WI38 (cell line): ENCODE data around the gene GGNBP2.

Experiments
- H3K4me3 ChIP-seq: 2 replicates; pipeline ENCODE4 v1.5.1; 2011; ENCODE audit warnings: low read depth, mild to moderate bottlenecking, control low read depth, low read length
- TF ChIP-seq, protein P1 (sequence below): IDR thresholded peaks from 2 replicates; pipeline ENCODE4 v1.5.1; 2012; ENCODE audit warnings: low read depth, mild to moderate bottlenecking, control low read depth, low read length

GGNBP2 gene

DNA sequence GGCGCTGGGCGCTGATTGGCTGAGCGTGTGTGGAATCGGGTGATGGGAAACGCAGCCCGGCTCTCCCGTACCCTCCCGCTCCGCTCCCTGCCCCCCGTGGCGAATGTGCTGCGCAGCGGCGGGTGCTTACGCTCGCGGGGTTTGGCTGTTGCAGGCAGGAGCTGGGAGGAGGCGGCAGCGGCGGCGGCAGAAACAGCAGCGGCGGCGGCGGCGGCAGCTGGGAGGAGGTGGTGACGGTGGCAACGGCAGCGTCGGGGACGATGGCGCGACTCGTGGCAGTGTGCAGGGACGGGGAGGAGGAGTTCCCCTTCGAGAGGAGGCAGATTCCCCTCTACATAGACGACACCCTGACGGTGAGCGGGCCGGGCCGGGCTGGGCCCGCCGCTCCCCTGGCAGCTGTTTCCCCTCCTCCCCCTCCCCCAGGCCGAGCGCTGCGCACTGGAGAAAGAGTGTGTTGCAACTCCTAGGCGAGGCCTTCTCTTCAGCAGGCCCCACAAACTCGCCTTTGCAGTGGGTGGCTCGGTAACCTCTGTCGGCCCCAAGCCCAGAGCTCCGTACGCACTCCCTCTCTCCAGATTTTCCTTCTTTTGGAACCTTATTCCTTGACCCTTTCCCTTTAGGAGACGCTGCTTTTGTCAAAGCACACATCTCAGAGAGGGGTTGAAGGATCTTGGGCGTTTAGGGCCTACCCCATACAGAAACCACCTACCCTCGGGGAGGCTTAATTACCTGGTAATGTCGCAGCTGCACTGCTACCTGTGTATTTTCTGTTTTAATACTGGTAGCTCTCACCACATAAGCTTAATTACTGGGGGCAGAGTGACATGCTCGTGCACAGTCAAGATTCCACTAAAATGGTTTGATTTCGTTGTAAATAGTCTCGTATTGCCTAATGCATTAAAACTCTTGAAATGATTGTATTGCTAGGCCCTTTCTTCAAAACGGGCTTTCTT lies 1.0 kb downstream of the GGNBP2 start:
- peak overlapping the region; percentile 83 for H3K4me3 ChIP-seq
- TF ChIP-seq, protein P1, sequence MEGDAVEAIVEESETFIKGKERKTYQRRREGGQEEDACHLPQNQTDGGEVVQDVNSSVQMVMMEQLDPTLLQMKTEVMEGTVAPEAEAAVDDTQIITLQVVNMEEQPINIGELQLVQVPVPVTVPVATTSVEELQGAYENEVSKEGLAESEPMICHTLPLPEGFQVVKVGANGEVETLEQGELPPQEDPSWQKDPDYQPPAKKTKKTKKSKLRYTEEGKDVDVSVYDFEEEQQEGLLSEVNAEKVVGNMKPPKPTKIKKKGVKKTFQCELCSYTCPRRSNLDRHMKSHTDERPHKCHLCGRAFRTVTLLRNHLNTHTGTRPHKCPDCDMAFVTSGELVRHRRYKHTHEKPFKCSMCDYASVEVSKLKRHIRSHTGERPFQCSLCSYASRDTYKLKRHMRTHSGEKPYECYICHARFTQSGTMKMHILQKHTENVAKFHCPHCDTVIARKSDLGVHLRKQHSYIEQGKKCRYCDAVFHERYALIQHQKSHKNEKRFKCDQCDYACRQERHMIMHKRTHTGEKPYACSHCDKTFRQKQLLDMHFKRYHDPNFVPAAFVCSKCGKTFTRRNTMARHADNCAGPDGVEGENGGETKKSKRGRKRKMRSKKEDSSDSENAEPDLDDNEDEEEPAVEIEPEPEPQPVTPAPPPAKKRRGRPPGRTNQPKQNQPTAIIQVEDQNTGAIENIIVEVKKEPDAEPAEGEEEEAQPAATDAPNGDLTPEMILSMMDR = no peak

DNA sequence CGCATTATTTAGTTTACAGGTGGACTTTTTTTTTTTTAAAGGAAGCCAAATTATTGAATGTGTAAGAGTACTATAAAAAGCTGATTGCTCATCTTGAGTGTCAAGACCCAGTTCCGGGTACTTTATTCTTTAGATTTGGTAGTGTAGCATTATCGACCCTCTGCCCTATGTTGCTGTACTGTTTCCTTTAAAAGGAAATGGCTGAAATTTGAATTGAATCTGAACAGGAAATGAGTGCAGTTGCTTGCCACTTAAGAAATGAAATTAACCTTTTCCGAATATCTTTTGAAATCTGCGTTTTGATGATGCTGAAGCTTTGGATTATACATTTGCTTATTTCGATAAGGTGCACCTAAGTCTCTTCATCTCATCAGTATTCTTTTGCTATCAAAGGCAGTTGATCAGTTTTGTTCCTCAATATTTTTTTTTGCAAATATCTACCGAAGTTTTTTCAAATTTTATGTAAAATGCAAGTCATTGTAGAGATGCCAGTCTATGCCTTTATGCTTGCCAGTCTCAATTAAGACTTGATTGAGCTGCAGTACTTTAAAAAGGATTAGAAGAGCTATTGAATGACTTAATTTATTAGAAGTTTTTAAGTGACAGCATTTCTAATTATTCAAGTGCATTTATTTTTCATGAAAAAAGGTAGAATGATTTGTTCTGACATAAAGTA lies 1.8 kb downstream of the GGNBP2 start:
- TF ChIP-seq, protein P1 = no peak
- H3K4me3 ChIP-seq = peak overlapping the region; percentile 83

DNA sequence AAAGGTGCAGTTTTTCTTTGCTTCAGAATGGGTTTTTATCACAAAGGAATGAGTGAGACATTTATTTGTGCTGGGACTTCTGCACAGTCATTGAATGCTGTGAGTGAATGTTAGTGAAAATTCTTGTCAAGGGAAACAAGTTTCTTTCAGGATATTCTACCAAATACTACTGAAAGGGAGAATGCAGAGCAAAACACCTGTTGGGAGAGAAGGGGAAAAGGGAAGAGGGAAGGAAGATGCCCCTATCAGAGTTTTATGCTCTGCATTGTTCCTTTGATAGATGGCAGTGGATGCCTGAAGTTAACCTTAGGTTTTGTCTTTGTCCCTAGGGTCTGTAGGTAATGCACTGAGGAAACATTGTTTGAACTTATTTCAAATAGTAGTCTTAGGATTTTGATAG lies 3.1 kb downstream of the GGNBP2 start:
- TF ChIP-seq, protein P1 = no peak
- H3K4me3 ChIP-seq = peak overlapping the region; percentile 83

DNA sequence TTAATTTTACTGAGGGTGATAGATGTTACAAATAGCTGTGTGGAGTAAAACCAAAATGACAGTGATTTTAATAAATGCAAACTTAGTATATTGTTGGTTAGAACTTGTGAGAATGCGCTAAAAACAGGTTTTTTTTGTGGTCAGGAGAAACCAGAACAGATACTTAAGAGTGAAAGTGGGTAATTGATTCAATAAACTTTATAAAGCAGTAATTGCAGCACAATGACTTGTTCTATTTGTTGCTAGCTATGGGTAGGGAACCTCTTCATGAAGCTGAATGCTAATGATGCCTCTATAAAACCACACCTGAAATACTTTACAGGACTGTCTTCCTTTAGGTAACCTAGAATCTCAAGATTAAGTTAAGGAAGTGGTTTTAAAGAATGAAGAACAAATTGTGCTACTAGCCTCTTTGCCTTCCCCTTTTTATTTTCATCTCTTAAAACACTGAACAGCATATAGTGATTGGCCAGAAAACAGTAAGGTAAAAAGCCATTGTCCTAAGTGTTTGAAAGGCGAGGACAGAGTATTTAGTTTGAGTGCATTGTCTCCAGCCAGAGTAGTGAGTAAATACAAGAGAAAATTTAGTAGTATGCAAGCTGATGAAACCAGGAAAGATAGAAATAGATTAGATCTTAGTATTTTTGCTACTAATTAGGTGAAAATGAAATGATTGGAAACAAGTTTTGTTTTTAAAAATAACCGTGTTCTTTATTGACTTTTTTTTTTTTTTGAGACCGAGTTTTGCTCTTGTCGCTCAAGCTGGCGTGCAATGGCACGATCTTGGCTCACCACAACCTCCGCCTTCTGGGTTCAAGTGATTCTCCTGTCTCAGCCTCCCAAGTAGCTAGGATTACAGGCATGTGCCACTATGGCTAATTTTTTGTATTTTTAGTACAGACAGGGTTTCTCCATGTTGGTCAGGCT lies 6.0 kb downstream of the GGNBP2 start:
- no peak overlapping the region for H3K4me3 ChIP-seq
- TF ChIP-seq, protein P1 = no peak

DNA sequence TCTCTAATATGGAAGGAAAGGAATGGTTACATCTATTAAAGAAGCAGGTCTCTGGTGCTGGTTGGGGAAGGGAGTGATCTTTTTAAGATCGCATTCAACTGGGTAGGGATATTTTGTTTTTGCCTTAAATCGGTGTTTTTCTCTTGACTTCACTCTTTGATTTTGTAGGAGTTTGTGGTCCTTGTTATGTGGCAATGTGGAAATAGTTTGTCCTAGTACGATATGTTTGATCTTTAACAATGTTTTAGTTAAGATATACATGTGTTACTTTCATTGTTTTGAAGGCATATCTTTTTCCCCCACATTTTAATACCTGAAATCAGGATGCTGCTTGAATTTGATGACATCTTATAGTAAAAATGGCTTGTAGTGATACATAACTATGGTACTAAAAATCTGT lies 8.7 kb downstream of the GGNBP2 start:
- H3K4me3 ChIP-seq = no peak overlapping the region

DNA sequence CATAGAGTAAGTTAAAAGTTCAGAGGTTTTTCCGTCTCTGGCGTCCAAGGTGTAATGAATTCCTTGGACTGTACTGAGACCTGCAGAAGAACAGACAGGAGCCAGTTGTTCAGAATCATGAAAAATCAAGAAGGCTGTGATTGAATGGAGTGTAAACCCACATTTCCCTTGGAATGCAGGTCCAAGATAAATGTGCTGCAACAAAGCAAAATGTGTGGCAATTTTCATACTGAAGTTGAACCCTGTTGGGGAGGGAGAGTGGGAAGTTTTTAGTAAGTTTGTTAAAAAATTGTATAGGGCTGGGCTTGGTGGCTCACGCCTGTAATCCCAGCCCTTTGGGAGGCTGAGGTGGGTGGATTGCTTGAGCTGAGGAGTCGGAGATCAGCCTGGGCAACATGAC lies 21.4 kb downstream of the GGNBP2 start:
- TF ChIP-seq, protein P1 = no peak
- H3K4me3 ChIP-seq = no peak overlapping the region

More for the DNA sequence above, 8.7 kb downstream of the GGNBP2 start:
- TF ChIP-seq, protein P1 = no peak
